ENCODE data around the gene LRMDA.
A peak's percentile ranks its signal among the peaks of the same experiment; 100 is the strongest.

The LRMDA gene

DNA sequence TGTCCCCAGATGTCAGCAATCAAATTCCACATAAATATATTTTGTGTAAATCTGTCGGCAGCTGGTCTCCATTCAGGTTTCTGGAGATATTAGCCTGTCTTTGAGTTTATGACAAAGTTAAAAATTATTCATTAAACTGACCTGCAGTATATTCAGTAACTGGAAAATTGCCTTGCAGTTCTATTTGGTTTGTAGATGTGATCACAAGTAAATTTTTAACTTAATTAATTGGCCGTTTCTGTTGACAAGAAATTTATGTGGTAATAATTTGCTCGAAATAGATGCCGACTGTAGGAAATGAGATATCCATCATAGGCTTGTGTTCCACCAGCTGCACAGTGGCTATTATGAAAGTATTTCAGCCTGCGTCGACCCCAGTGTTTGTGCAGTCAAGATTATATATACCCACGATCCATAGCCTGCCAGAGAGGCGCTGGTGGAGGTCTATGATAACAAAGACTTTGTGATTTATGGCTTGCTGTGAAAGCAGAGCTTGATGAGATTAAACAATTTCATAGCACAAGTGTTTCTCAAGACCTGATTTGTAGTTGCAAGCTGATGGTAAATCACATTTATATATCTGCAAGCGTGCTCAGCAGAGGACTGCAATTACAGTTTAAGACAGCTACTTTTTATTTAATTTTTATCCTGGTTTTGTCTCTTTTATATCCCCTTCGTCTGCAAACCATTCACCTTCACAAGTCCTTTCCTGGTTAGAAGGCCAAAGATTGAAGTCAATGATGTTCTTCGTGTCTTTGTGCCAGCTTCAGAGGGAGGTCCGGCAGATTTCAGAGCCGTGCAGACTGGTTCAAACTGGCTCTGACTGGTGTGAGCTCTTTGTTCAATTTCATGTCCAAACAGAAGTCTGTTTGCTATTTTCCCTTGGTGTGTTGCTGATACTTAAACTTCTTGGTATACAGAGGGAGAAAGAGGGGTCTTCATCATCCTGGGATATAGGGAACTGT lies 850.9 kb downstream of the LRMDA start:
- peak overlapping the region; percentile 89 for H3K27ac Mint-ChIP-seq
- H3K9me3 Mint-ChIP-seq = peaks cover 30% of the 10 kb centered on the region
- H3K4me1 Mint-ChIP-seq = peaks cover 34% of the 10 kb centered on the region
- TF ChIP-seq, protein P1, sequence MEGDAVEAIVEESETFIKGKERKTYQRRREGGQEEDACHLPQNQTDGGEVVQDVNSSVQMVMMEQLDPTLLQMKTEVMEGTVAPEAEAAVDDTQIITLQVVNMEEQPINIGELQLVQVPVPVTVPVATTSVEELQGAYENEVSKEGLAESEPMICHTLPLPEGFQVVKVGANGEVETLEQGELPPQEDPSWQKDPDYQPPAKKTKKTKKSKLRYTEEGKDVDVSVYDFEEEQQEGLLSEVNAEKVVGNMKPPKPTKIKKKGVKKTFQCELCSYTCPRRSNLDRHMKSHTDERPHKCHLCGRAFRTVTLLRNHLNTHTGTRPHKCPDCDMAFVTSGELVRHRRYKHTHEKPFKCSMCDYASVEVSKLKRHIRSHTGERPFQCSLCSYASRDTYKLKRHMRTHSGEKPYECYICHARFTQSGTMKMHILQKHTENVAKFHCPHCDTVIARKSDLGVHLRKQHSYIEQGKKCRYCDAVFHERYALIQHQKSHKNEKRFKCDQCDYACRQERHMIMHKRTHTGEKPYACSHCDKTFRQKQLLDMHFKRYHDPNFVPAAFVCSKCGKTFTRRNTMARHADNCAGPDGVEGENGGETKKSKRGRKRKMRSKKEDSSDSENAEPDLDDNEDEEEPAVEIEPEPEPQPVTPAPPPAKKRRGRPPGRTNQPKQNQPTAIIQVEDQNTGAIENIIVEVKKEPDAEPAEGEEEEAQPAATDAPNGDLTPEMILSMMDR (IDR thresholded peaks at IDR 0.05) = no peak
- DNase-seq = no peak
- H3K4me3 Mint-ChIP-seq = no peak overlapping the region
- H3K36me3 Mint-ChIP-seq (ENCODE audit: low read depth) = peaks cover 27% of the 10 kb centered on the region
- no peaks in the 10 kb centered on the region for H3K27me3 Mint-ChIP-seq (ENCODE audit: low read depth, poor library complexity)

DNA sequence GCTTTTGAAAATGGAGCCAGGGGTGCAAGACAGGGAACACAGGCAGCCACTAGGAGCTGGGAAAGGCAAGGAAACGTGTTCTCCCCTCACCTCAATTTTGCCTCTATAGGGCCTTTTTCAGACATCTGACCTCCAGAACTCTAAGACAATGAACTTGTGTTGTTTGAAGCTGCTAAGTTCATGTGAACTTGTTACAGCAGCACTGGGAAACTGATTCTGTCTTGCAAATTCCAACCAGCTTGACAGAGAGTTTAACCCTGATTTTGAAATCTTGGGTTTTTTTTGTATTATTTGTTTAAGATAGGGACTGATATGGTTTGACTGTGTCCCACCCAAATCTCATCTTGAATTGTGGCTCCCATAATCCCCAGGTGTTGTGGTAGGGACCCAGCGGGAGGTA lies 852.9 kb downstream of the LRMDA start:
- TF ChIP-seq, protein P1 (IDR thresholded peaks at IDR 0.05) = no peak
- Mint-ChIP-seq H3K27ac (no peak overlapping the region), H3K9me3 (peaks cover 26% of the 10 kb centered on the region), H3K27me3 (ENCODE audit: low read depth, poor library complexity) (no peaks in the 10 kb centered on the region), H3K36me3 (ENCODE audit: low read depth) (peaks cover 23% of the 10 kb centered on the region), H3K4me3 (no peak overlapping the region), H3K4me1 (peaks cover 34% of the 10 kb centered on the region)
- DNase-seq = no peak

GRCh38 chr10:76285012-76285411 lies 853.6 kb downstream of the LRMDA start:
- Mint-ChIP-seq H3K9me3 (peaks cover 26% of the 10 kb centered on the region), H3K4me1 (peaks cover 34% of the 10 kb centered on the region), H3K27ac (no peak overlapping the region), H3K4me3 (no peak overlapping the region), H3K36me3 (ENCODE audit: low read depth) (peaks cover 23% of the 10 kb centered on the region), H3K27me3 (ENCODE audit: low read depth, poor library complexity) (no peaks in the 10 kb centered on the region)
- no peak for DNase-seq
- TF ChIP-seq, protein P1 (IDR thresholded peaks at IDR 0.05) = no peak

- Mint-ChIP-seq H3K9me3 (peaks cover 26% of the 10 kb centered on the region), H3K36me3 (ENCODE audit: low read depth) (peaks cover 23% of the 10 kb centered on the region), H3K27me3 (ENCODE audit: low read depth, poor library complexity) (no peaks in the 10 kb centered on the region)
Observed at GRCh38 chr10:76285515-76285914, 854.1 kb downstream of the LRMDA start.

GRCh38 chr10:76286536-76286935 lies 855.1 kb downstream of the LRMDA start:
- Mint-ChIP-seq H3K27me3 (ENCODE audit: low read depth, poor library complexity) (no peaks in the 10 kb centered on the region), H3K27ac (no peak overlapping the region), H3K4me3 (no peak overlapping the region), H3K9me3 (peaks cover 26% of the 10 kb centered on the region), H3K36me3 (ENCODE audit: low read depth) (peaks cover 23% of the 10 kb centered on the region), H3K4me1 (peaks cover 33% of the 10 kb centered on the region)
- TF ChIP-seq, protein P1 (IDR thresholded peaks at IDR 0.05) = no peak
- DNase-seq = no peak

More at GRCh38 chr10:76285515-76285914, 854.1 kb downstream of the LRMDA start:
- no peak for DNase-seq
- Mint-ChIP-seq H3K27ac (no peak overlapping the region), H3K4me3 (no peak overlapping the region), H3K4me1 (peaks cover 34% of the 10 kb centered on the region)
- TF ChIP-seq, protein P1 (IDR thresholded peaks at IDR 0.05) = no peak

All from nephron progenitor cell (in vitro differentiated cells).